ENCODE measurements around the gene SLC43A1.

DNA sequence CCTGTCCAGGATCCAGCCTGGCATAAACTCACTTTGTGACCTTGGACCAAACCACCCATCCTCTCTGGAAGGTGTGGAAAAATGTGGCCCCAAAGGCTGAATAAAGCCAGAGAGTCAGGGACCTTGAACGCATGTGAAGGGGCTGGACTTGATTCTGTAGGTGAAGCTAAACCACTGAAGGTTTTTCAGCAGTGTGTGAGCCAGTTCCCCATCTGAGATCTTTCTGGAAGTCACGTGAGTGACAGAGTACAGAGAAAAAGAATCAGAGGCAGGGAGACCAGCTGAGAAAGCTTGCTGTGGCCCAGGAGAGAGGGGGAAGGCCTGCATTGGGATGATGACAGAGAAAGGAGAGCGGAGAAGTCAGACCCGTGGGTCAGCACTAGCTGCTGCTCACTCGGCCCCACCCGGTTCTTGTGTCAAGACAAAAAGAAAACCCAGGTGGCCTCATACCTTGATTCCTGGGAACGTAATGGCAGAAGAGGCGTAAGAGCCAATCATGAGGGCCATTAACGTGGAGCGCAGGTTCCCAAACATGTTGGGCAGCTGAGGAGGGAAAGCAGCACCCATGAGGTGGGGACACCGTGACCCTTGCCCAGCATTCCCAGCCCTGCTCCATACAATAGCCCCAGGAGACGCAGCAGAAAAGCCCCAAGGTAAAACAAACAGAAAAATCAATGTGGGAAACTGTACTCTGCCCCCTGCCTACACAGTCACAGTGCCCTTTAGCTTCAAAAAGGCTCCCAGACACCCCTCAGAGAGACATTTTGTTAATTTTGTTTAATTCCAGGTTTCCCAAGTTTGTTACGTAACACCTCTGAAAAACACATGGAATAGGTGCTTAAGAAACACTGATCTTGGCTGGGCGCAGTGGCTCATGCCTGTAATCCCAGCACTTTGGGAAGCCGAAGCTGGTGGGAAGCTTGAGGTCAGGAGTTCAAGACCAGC lies 17.9 kb downstream of the SLC43A1 start:
- no peak for TF ChIP-seq ZFP30 (CRISPR knock-in tag; IDR thresholded peaks at IDR 0.05)
- TF ChIP-seq ZFP3 (CRISPR knock-in tag; IDR thresholded peaks at IDR 0.05) = no peak
- no peak for TF ChIP-seq ZNF70 (CRISPR knock-in tag; IDR thresholded peaks at IDR 0.05)
- TF ChIP-seq CREB5 (CRISPR knock-in tag; IDR thresholded peaks at IDR 0.05; ENCODE audit: low read depth) = no peak
